Adrenal gland (tissue), 12 donors: ENCODE measurements around the gene MBP. TPM values are rescaled to one million over a fixed set of nuclear protein-coding genes. Genes with fewer than 3 reads are reported as not detected.

Experiments
- DNase-seq, 7 donors: peaks; one replicate each; pipeline ENCODE4 v3.0.0-alpha.2; 2019 to 2020
- H3K27ac ChIP-seq, 5 donors: fragments of 200-600 bp; sonication (generic) in 4 of 5; 1 replicate in 3 of 5; 2 replicates in 2 of 5; pipeline versions ENCODE4 v1.5.1 to v1.8.0; 2016 to 2020; ENCODE audit warnings: mild to moderate bottlenecking in 1 of 5
- H3K27me3 ChIP-seq: fragments of 200-600 bp; 2 replicates; pipeline ENCODE4 v1.8.0; 2021
- H3K36me3 ChIP-seq, 2 donors: fragments of 200-600 bp; replicated peaks in 1 of 2; 1 replicate in 1 of 2; 2 replicates in 1 of 2; pipeline versions ENCODE4 v1.5.1 to v1.8.0; 2018 to 2022
- H3K4me1 ChIP-seq, 2 donors: fragments of 200-600 bp; replicated peaks in 1 of 2; 1 replicate in 1 of 2; 2 replicates in 1 of 2; pipeline versions ENCODE4 v1.5.1 to v1.8.0; 2018 to 2021
- H3K4me3 ChIP-seq, 4 donors: fragments of 200-600 bp; sonication (generic) in 3 of 4; one replicate each; pipeline ENCODE4 v1.5.1; 2016 to 2018
- H3K9me3 ChIP-seq, 3 donors: fragments of 200-600 bp; sonication (generic) in 1 of 3; replicated peaks in 1 of 3; 1 replicate in 2 of 3; 2 replicates in 1 of 3; pipeline versions ENCODE4 v1.5.1 to v1.8.0; 2016 to 2021
- CTCF ChIP-seq, 6 experiments: fragments of 450-650 bp in 4 of 6; fragments of 200-600 bp in 2 of 6; sonication (generic) in 1 of 6; IDR thresholded peaks; 1 replicate in 5 of 6; 2 replicates in 1 of 6; pipeline versions ENCODE4 v1.5.1 to v1.8.0; 2016 to 2021; ENCODE audit warnings: antibody characterized with exemption in 6 of 6, mild to moderate bottlenecking in 2 of 6, moderate library complexity in 1 of 6
- POLR2A ChIP-seq, 2 donors: fragments of 450-650 bp; IDR thresholded peaks; one replicate each; pipeline ENCODE4 v1.6.1; 2017; ENCODE audit warnings: antibody characterized with exemption in 2 of 2, mild to moderate bottlenecking in 2 of 2, moderate library complexity in 1 of 2
- WGBS, 4 donors: extraction: QIAGEN DNeasy Blood & Tissue Kit in 2 of 4; methylation state at CpG; one replicate each; pipeline versions ENCODE4 v1.1.5 to v1.1.7; 2013 to 2017; 5-methylcytosine and 5-hydroxymethylcytosine counted together
- intact Hi-C, 2 donors: fragments of 100-400 bp; cut with DNase I; formaldehyde crosslinking; loops; one replicate each; pipeline versions ENCODE4 v1.14.1 to v1.15.0; 2022 to 2023
- polyA plus RNA-seq, 3 donors: library from polyadenylated mRNA; stranded (reverse); fragments of 200-250 nt in 2 of 3; fragments of 350-450 nt in 1 of 3; fragmentation: Illumina TruSeq in 1 of 3; extraction: RNeasy Lipid Tissue Mini Kit (QIAGEN cat#74804) in 1 of 3; gene quantifications; one replicate each; pipeline ENCODE4 v1.2.3, GENCODE V29; 2013 to 2014
- total RNA-seq, 9 donors: library from RNA; depleted of rRNA in 4 of 9; stranded (reverse); fragments of >200 nt in 4 of 9; fragments of 120-200 nt in 1 of 9; fragmentation: NEBNext Ultra II Directional in 1 of 9; extraction: Animal tissue kit (Norgen Biotek cat#: 25700) in 1 of 9; gene quantifications; one replicate each; pipeline versions ENCODE4 v1.1.0 to v1.2.4, GENCODE V29; 2013 to 2023
- donor health status: healthy with polysubstance abuse.
- donor health status: Bipolar disorder and iron deficiency.
- donor health status: DM: yes; HTN: yes; CAD: no.
- donor health status: DM: no; HTN: no; CAD: no.
- donor health status: DM: no; HTN: no; CAD: no.
- donor health status: DM: yes; HTN: yes; CAD: no.

The MBP gene
- total and polyA plus RNA-seq, 12 donors = 1.8 to 23.7 (median 13.7) TPM

GRCh38 chr18:77110400-77110799, 22.2 kb downstream of the MBP start:
- TF ChIP-seq POLR2A (IDR thresholded peaks at IDR 0.05) (no peak), CTCF (IDR thresholded peaks at IDR 0.05) (no peak)
- H3K27me3 ChIP-seq = no peaks in the 10 kb centered on the region
- no peak overlapping the region for H3K4me3 ChIP-seq
- no peaks in the 10 kb centered on the region for H3K9me3 ChIP-seq
- WGBS, 4 donors = 70 to 90% (median 84%) methylated on average over 3 of the region's 3 CpGs
- H3K36me3 ChIP-seq = no peaks in the 10 kb centered on the region
- H3K4me1 ChIP-seq = peaks cover 9 to 54% of the 10 kb centered on the region in 2 donors
- intact Hi-C loops = no loop called here
- DNase-seq = peak in 2 of 7 donors; percentile 4 to 35
- no peak overlapping the region for H3K27ac ChIP-seq

GRCh38 chr18:77109648-77110019, 22.9 kb downstream of the MBP start:
- TF ChIP-seq CTCF (IDR thresholded peaks at IDR 0.05) = no peak
- no peak for TF ChIP-seq POLR2A (IDR thresholded peaks at IDR 0.05)
- DNase-seq = no peak
- intact Hi-C loops = no loop called here
- no peak overlapping the region for H3K4me3 ChIP-seq
- H3K9me3 ChIP-seq = no peaks in the 10 kb centered on the region
- H3K4me1 ChIP-seq = peaks cover 2 to 50% of the 10 kb centered on the region in 2 donors
- peak overlapping the region in 1 of 5 donors; percentile 86 for H3K27ac ChIP-seq
- no peaks in the 10 kb centered on the region for H3K27me3 ChIP-seq
- no peaks in the 10 kb centered on the region for H3K36me3 ChIP-seq
- 74 to 86% (median 79%) methylated on average over 5 of the region's 5 CpGs for WGBS, 4 donors

GRCh38 chr18:77108821-77109647, 23.5 kb downstream of the MBP start:
- no peak overlapping the region for H3K4me3 ChIP-seq
- peaks cover 6 to 44% of the 10 kb centered on the region in 2 donors for H3K4me1 ChIP-seq

More at GRCh38 chr18:77108821-77109647, 23.5 kb downstream of the MBP start:
- peak overlapping the region in 3 of 5 donors; percentile 22 to 86 (median 75) for H3K27ac ChIP-seq
- TF ChIP-seq POLR2A (IDR thresholded peaks at IDR 0.05) = no peak
- no peak for TF ChIP-seq CTCF (IDR thresholded peaks at IDR 0.05)
- DNase-seq = peak in 2 of 7 donors; percentile 9 to 48
- no peaks in the 10 kb centered on the region for H3K36me3 ChIP-seq
- intact Hi-C loops = no loop called here
- no peaks in the 10 kb centered on the region for H3K9me3 ChIP-seq
- WGBS, 4 donors = 58 to 64% (median 62%) methylated on average over 6 to 7 of the region's 7 CpGs
- H3K27me3 ChIP-seq = no peaks in the 10 kb centered on the region
